Smooth muscle cell of the brain vasculature (primary cell): ENCODE data around the gene PWWP2A.
"Not testable (repeated sequence)": the region's sequence is repeated elsewhere in the genome, so short reads cannot be mapped to it uniquely, and the experiment has no call there.

Source experiments
- DNase-seq: peaks from one replicate; pipeline ENCODE4 v3.0.0-alpha.2; 2012; ENCODE audit warnings: low read depth, low spot score

Gene PWWP2A, protein sequence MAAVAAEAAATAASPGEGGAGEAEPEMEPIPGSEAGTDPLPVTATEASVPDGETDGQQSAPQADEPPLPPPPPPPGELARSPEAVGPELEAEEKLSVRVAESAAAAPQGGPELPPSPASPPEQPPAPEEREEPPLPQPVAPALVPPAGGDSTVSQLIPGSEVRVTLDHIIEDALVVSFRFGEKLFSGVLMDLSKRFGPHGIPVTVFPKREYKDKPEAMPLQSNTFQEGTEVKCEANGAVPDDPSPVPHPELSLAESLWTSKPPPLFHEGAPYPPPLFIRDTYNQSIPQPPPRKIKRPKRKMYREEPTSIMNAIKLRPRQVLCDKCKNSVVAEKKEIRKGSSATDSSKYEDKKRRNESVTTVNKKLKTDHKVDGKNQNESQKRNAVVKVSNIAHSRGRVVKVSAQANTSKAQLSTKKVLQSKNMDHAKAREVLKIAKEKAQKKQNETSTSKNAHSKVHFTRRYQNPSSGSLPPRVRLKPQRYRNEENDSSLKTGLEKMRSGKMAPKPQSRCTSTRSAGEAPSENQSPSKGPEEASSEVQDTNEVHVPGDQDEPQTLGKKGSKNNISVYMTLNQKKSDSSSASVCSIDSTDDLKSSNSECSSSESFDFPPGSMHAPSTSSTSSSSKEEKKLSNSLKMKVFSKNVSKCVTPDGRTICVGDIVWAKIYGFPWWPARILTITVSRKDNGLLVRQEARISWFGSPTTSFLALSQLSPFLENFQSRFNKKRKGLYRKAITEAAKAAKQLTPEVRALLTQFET

DNA sequence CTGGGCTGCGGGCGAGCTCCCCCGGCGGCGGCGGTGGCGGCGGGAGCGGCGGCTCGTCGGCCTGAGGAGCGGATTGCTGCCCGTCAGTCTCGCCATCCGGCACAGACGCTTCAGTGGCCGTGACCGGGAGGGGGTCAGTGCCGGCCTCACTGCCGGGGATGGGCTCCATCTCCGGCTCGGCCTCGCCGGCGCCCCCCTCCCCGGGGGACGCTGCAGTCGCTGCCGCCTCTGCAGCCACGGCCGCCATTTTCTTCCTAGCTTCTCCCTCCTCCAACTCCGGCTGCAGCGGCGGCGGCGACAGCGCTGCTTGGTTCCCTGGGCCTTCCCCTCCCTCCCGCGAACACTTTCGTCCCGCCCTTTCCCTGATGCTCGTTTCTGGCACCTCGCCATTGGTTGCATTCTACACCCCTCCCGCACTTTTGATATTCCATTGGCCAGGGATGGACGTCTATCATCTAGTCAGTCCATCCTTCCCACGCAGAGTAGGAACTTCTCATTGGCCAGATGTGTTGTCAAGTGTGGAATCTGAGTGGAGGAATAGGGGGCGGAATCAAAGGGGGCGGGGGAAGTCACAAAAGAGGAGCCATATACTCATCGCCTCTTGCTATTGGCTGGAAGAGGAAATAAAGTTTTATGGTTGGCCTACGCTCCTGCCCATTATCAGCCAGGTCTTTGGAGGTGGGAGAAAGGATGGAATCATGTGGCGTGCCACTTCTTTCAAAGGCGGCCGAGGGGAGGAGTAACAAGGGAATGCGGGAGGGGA, at the start of gene PWWP2A:
PWWP2A (minus strand) TSS at position 309 of the 763 bp plus-strand sequence; CDS start at position 247, 62 bp downstream.
- peak; percentile 100 for DNase-seq

DNA sequence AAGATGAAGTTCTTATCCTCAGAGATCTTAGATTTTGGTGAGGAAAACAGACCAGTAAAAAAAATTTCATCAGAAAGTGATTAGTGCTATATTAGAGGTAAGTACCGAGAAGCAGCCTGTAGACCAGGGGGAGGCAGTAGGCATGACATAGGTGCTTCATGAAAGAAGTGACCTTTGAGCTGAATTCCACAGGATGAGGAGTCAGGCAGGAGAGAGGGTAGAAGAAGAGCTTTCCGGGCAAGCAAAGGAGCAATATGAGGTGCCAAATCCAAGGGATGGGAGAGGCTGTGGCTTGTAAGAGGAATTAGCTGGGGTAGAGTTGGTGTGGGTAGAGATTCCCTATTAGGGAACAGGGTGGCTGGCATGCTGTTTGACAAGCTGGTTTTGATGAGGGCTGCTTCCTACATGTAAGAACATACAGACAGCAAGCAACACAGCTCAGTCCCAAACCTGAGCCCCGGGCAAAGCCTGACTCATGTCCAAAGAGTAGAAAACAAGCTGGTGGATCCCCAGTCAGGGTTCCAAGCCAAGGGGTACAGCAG, 48.4 kb upstream of the PWWP2A start:
- no peak for DNase-seq

DNA sequence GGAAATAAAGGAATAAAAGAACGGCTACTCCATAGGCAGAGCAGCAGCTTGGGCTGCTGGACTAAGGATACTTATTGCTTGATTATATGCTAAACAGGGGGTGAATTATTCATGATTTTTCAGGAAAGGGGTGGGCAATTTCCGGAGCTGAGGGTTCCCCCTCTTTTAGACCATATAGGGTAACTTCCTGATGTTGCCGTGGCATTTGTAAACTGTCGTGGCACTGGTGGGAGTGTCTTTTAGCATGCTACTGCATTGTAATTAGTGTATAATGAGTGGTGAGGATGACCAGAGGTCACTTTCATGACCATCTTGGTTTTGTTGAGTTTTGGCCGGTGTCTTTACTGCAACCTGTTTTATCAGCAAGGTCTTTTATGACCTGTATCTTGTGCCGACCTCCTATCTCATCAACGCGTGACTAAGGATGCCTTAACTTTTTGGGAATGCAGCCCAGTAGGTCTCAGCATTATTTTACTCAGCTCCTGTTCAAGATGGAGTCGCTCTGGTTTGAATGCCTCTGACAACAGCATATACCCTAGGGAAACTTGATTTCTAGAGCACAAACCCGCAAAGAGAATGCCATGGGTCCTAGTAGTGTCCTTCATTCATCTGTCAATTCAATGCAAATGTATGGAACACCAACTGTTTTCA, 47.8 kb upstream of the PWWP2A start:
- no peak for DNase-seq

DNA sequence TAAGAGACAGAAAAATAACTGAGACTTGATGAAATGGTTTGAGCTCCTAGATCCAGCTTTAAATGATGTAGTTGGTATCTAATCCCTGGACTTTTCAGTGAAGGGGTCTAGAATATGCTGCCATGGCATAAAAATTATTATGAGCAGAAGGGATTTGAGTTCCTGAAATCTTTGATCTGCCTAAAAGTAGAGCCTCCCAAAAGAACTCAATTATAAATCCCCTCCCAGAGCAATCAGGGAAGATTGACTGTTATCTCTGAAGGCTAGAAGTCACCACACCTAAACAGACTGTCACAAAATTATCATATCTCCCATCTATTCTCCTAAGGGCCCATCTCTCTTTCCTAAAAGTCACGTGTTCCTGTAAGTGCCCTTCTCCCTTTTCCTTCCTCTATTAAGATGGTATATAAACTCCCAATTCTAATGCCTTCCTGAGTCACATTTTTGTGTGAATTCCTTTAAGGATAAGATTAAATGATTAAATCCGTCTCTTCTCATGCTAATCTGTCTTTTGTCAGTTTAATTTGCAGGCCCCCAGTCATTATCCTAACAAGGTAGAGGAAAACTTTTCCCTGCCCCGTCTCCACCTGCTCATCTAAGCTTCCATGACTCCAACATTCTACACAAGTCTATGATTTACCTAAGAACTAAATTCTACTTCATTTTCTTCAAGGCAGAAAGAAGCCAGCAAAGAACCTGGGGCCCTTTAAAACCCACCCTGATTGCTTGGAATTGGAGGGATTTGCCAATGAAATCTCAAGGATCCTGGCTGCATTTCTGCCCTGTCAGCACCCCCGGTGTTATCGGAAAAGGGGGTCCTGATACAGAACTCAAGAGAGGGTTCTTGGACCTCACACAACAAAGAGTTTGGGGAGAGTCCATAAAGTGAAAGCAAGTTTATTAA, 47.1 kb upstream of the PWWP2A start:
- DNase-seq: no peak

DNA sequence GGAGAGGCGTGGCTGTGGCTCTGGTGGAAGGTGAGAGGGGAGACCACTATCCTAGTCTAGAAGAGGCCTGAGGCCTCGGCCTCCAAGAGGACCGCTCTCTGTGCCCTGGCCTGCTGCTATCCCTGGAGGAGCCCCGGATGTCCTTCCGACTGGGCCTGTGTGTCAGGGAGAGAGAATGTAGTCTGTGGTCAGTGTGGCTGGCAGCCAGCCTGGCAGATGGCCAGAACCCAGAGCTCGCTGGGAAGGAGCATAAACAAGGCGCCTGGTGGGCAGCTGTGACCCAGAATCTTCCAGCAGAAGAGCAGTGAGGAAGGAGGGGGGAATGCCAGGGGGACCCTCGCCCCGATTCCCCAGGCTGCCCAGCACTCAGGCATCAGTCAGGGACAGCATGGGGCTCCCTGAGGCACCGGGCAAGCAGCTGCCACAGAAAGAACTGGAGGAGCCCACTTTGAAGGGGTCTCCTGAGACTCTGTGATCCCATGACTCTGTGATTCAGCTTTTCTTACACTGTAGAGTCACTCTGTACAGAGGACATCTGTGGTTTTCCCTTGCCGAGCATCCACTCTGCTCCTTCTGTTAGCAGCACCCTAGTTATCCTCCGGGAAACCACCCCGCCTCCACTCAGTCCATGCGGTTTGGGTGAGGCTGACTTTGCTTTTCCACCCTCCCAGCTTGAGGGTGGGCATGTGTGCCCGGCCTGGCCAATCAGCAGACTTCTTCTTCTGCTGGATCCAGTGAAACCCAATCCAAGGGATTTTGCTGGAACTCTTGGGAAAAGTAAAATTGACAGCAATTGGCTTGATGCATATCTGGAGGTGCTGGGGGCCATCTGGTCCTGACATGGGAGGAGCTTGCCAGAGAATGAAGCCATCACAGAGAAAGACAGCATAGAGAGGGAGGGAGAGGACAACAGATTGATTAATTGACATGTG, 46.2 kb upstream of the PWWP2A start:
- DNase-seq: peak; percentile 96

DNA sequence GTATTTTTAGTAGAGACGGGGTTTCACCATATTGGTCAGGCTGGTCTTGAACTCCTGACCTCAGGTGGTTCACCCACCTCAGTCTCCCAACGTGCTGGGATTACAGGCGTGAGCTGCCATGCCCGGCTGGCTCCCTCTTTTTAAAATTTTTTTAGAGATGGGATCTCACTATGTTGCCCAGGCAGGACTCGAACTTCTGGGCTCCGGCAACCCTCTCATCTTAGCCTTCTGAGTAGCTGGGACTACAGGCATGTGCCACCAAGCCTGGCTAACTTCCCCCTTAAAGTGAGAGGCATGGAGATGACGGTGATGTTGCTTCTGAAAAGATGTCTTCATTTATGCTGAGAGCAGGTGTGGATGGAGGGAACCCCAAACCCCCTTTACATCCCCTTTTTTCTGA, 43.7 kb upstream of the PWWP2A start:
- no peak for DNase-seq

DNA sequence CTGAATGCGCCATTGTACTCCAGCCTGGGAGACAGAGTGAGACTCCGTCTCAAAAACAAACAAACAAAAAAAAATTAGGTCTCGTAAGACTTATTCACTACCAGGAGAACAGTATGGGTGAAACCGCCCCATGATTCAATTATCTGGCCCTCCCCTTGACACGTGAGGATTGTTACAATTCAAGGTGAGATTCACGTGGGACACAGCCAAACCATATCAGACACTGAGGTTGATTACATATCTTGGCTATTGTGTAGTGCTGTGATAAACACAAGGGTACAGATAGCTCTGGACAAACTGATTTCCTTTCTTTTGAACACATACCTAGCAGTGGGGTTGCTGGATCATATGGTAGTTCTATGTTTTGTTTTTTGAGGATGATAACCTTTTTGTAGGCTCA, 42.4 kb upstream of the PWWP2A start:
- no peak for DNase-seq

DNA sequence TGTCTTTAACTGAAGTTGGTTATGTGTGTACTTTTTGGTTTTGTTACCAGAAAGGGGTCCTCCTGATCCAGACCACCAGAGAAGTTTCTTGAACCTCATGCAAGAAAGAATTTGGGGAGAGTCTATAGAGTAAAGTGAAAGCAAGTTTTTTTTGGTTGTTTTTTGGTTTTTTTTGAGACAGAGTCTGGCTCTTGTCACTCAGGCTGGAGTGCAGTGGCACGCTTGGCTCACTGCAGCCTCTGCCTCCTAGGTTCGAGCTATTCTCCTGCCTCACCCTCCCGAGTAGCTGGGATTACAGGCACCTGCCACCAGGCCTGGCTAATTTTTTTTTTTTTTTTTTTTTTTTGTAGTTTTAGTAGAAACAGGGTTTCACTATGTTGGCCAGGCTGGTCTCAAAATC, 41.6 kb upstream of the PWWP2A start:
- not testable (repeated sequence) for DNase-seq

DNA sequence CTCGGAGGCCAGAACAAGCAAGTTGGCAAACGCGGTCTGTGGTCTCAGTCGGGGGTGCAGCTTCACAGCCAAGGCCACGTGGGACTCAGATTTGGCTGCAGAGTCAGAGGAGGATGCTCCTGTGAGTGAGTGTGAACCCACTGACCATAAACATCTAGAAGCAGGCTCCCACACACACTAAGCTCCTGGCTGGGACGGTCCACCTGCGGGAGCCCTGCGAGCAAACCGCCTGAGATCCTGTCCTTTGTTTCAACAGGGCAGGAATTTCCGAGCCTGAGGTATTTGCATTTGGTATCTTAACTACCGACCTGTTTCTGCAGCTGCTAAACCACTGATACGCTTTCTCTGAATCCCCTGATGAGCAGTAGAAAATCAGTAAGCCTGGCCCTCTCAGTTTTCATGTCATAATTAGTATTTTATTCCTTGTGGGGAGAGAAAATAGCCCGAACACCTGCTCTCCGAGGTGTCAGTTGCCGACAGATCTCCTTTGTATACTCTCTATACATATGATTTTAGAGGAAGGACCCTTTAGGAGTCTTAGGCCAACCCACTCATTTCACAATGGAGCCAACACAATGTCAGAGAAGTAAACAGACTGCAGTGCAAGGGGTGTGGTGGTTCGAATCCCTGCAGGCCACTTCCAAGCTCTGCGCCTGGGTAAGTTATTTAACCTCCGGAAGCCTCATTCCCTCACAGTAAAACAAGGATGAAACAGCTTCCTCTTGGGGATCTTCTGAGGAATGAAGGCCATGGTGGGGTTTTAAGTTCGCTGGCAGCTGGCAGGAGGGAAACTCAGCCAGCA, 40.9 kb upstream of the PWWP2A start:
- DNase-seq: peak; percentile 56

DNA sequence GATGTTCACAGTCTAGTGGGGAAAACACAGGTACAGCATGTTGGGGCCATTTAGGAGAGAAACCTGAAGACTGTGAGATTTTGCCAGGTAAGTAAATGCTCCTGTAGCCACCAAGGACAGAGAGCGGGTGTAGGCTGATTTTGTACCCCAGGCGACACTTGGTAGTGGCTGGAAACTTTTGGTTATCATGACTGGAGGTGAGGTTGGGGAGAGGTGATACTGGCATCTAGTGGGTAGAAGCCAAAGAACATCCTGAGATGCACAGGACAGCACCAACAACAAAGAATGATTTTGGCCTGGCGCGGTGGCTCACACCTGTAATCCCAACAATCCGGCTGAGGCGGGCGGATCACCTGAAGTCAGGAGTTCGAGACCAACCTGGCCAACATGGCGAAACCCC, 38.8 kb upstream of the PWWP2A start:
- no peak for DNase-seq

DNA sequence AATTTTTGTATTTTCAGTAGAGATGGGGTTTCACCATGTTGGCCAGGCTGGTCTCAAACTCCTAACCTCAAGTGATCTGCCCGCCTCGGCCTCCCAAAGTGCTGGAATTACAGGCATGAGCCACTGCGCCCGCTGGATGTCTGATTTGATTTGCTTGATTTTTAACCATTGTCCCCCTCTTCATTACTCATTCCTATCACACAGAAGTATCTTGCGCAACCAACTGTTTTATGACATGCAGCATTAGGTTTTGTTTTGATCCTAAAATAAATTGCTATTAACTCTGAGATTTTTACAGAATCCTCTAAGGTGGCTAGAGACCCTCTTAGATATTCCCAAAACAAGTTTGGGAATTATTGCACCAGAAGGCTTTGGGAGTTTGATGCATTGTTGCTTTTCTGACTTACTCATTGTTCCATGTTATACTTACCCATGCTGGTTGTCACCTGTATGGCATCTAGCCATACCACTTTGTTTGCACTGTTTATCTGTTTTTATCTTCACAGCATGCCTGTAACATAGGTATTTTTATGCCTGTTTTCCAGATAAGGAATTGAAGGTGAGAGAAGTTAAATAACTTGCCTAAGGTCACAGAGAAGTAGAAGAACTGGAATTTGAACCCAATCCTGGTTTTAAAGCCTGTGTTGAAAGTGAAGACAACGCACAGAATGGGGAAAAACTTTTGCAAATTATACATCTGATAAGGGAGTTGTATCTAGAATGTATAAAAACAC, 35.9 kb upstream of the PWWP2A start:
- no peak for DNase-seq

DNA sequence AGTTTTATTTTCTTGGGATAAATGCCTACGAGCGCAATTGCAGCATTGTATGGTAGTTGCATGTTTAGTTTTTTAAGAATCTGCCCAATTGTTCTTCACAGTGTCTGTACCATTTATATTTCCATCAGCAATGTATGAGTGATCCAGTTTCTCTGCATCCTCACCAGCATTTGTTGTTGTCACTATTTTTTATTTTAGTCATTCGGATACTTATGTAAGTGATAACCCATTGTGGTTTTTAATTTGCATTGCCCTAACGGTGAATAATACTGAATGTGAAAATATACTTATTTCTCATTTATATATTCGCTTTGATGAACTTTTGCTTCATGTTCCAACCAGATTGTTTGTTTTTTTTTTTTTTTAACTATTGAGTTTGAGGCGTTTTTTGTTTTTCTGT, 33.7 kb upstream of the PWWP2A start:
- no peak for DNase-seq

DNA sequence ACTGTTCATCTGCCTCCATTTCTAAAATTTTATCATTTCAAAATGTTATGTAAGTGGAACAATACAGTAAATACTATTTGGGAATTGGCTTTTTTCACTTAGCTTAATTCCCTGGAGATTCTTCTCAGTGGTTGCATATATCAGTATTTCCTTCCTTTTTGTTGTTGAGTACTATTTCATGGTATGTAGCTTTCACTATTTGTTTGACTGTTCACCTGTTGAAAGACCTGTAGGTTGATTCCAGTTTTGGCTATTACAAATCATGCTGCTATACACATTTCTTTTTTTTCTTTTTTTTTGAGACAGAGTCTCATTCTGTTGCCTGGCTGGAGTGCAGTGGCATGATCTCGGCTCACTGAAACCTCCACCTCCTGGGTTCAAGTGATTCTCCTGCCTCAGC, 33.0 kb upstream of the PWWP2A start:
- no peak for DNase-seq

DNA sequence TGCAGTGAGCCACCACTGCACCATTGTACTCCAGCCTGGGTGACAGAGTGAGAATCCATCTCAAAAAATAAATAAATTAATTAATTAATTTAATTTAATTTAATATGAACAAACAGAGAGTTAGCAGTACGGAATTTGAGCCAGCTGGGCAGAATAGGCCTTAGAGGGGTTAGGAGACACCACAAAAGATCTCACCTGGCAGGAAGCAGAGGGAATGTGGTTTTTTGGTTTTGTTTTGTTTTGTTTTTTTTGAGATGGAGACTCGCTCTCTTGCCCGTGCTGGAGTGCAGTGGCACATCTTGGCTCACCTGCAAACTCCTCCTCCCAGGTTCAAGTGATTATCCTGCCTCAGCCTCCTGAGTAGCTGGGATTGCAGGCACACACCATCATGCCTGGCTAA, 31.8 kb upstream of the PWWP2A start:
- no peak for DNase-seq

DNA sequence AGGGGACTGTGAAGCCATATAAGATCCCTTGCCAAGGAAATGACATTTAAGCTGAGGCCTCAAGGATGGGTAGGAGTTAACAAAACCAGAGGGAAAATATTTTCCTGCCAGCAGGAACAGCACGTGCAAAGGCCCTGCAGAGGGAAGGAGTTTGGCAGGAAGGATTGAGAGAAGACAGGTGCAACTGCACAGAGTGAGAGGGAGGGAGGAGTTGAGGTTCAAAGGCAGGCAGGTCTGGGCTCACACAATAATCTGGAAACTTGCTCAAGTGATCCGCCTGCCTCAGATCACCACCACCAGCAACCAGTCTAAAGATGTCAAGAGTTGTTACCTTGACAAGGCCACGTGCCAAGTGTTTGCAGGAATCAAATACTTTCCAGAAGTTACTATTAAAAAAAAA, 31.1 kb upstream of the PWWP2A start:
- no peak for DNase-seq

DNA sequence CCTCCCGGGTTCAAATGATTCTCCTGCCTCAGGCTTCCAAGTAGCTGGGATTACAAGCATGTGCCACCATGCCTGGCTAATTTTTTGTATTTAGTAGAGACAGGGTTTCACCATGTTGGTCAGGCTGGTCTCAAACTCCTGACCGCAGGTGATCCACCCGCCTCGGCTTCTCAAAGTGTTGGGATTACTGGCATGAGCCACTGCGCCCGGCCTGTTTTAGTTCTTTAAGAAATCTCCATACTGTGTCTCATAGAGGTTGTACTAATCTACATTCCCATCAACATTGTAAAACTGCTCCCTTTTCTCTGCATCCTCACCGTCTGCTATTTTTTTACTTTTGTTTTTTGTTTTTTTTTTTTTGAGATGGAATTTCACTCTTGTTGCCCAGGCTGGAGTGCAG, 25.2 kb upstream of the PWWP2A start:
- DNase-seq: not testable (repeated sequence)

DNA sequence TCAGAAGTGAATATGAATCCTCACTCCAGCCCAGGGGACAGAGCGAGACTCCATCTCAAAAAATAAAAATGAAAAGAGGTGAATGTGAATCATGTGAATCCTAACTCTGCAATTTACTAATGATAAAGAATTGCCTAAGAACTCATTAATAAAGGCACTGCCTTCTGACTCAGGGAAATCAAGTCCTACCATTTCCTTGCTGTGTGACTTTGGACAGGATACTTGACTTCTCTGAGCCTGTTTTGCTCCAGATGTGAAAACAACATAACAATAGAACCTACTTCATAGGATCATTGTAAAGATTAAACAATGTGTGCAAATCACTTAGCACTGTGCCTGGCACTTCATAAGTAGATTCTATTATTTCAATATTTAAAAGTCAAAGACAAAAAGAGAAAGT, 15.1 kb upstream of the PWWP2A start:
- DNase-seq: no peak

DNA sequence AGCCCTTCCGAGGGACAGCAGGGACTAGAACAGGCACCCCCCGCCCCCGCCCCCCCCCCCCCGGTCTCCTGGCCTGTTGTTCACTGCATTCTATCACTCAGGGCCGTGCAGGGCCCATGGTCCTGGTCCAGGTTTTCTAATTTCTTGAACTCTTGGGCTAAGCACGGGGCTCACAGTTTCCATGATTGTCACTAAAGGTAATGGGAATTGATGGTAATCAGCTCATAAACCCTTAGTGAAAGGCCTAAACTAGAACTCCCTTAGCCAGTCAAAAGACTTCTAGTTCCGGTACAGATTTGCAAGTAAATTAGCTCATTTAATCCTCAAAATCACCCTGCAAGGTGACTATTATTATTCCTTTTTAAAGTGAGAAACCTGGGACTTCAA, 14.7 kb upstream of the PWWP2A start:
- DNase-seq: no peak
